K562 (cell line): ENCODE data around the gene PAFAH1B2. TPM values are rescaled to one million over a fixed set of nuclear protein-coding genes. Genes with fewer than 3 reads are reported as not detected.

Source experiments
- CAMTA2 ChIP-seq: fragments of 250-450 bp; sonication (Bioruptor Pico); conservative IDR thresholded peaks from 2 replicates; pipeline ENCODE4 v1.5.1; 2022
- CEBPB ChIP-seq: fragments of 450-650 bp; IDR thresholded peaks from 2 replicates; pipeline ENCODE4 v1.6.1; 2016; ENCODE audit warnings: missing genetic modification characterization, missing compliant biosample characterization
- CREB1 ChIP-seq, 2 experiments: sonication (generic) in 1 of 2; formaldehyde crosslinking in 1 of 2; IDR thresholded peaks; 2 replicates each; pipeline versions ENCODE4 v1.6.1 to v1.8.0; 2012 to 2022; ENCODE audit warnings: inconsistent platforms in 1 of 2, mild to moderate bottlenecking in 1 of 2, missing genetic modification reagents in 1 of 2, moderate library complexity in 1 of 2
- ELF4 ChIP-seq: fragments of 450-650 bp; formaldehyde crosslinking; IDR thresholded peaks from 2 replicates; pipeline ENCODE4 v1.4.0; 2022; ENCODE audit warnings: missing genetic modification characterization
- FOXA3 ChIP-seq, 2 experiments: fragments of 450-650 bp in 1 of 2; sonication (generic) in 1 of 2; formaldehyde crosslinking; IDR thresholded peaks in 1 of 2; conservative IDR thresholded peaks in 1 of 2; 2 replicates each; pipeline versions ENCODE4 v1.4.0 to v1.8.0; 2020 to 2022; ENCODE audit warnings: mild to moderate bottlenecking in 2 of 2, missing genetic modification reagents in 1 of 2
- MYNN ChIP-seq, 2 experiments: sonication (generic); formaldehyde crosslinking in 1 of 2; IDR thresholded peaks; 2 replicates each; pipeline versions ENCODE4 v1.5.0 to v1.6.1; 2016 to 2020; ENCODE audit warnings: antibody characterized with exemption in 1 of 2, missing genetic modification reagents in 1 of 2
- NFE2 ChIP-seq: IDR thresholded peaks from 2 replicates; pipeline ENCODE4 v1.6.1; 2014; ENCODE audit warnings: antibody characterized with exemption, low read depth
- POU5F1 ChIP-seq: fragments of 150-350 bp; IDR thresholded peaks from 2 replicates; pipeline ENCODE4 v1.6.1; 2014; ENCODE audit warnings: borderline replicate concordance, low read length, low read depth, mild to moderate bottlenecking; ENCODE audit not compliant: partially characterized antibody
- RBM22 ChIP-seq: fragments of 200-400 bp; formaldehyde crosslinking; IDR thresholded peaks from 2 replicates; pipeline ENCODE4 v1.6.1; 2018; ENCODE audit warnings: low read length, low read depth; ENCODE audit not compliant: poor library complexity, severe bottlenecking
- SIN3B ChIP-seq: fragments of 450-650 bp; IDR thresholded peaks from 2 replicates; pipeline ENCODE4 v1.6.1; 2017; ENCODE audit warnings: low read depth, mild to moderate bottlenecking, moderate library complexity
- YBX1 ChIP-seq: fragments of 450-650 bp; IDR thresholded peaks from 2 replicates; pipeline ENCODE4 v1.7.1; 2016; ENCODE audit warnings: mild to moderate bottlenecking
- ZNF324 ChIP-seq: fragments of 250-450 bp; sonication (Bioruptor Pico); IDR thresholded peaks from 2 replicates; pipeline ENCODE4 v1.4.0; 2020; ENCODE audit warnings: mild to moderate bottlenecking
- polyA plus RNA-seq, 8 experiments: library from polyadenylated mRNA; depleted of rRNA in 4 of 8; stranded (reverse) in 5 of 8; unstranded in 3 of 8; fragments of >200 nt; fragmentation: Nextera tagmentation in 2 of 8; fragmentation: Illumina TruSeq in 1 of 8; extraction: Ambion mirVana in 2 of 8; extraction: Trizol in 1 of 8; gene quantifications; 2 replicates each; pipeline versions ENCODE4 v1.2.1 to v1.2.3, GENCODE V29; 2011 to 2014; ENCODE audit warnings: inconsistent platforms in 1 of 8, missing spikeins in 1 of 8
- total RNA-seq, 7 experiments: library from RNA; depleted of rRNA in 6 of 7; stranded (reverse); fragments of >200 nt in 6 of 7; fragmentation: Illumina TruSeq in 2 of 7; extraction: Trizol in 2 of 7; gene quantifications; 2 replicates each; pipeline versions ENCODE4 v1.2.1 to v1.2.3, GENCODE V29; 2011 to 2021; ENCODE audit warnings: low replicate concordance in 1 of 7
- TF ChIP-seq, protein P1 (sequence below): sonication (generic); formaldehyde crosslinking; IDR thresholded peaks from 2 replicates; pipeline ENCODE4 v1.8.0; 2022; ENCODE audit warnings: missing genetic modification reagents, mild to moderate bottlenecking, borderline replicate concordance
- TF ChIP-seq, protein P2 (sequence below), 2 experiments: IDR thresholded peaks in 1 of 2; conservative IDR thresholded peaks in 1 of 2; 2 replicates each; pipeline ENCODE4 v1.6.1; 2016; ENCODE audit warnings: low read depth in 2 of 2, mild to moderate bottlenecking in 1 of 2, missing compliant biosample characterization in 1 of 2, missing genetic modification characterization in 1 of 2, moderate library complexity in 1 of 2
- TF ChIP-seq, protein P3 (sequence below): fragments of 450-650 bp; IDR thresholded peaks from 2 replicates; pipeline ENCODE4 v1.6.1; 2016; ENCODE audit warnings: low read depth

PAFAH1B2 gene
- total and polyA plus RNA-seq, 9 of the 15 experiments (the other 6 are each of a cell fraction or from before 2014, with no cell fraction given), result 27.8 to 94.7 (median 64.9) TPM

DNA sequence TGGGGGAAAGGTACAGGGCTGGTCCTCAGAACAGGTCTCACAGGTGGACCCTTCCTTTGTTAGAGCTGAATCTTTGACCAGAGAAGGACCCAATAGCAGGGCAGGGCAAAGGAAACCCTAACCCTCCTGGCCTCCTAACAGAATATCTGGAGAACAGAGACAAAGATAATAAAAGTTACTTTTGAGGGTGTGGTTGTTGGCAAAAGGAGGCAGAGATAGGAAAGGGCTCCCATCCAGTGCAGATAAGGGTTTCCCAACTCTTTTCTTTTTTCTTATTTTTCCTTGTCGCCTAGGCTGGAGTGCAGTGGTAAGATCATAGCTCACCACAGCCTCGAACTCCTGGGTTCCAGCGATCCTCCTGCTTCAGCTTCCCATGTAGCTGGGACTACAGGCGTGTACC is 75.9 kb downstream of the PAFAH1B2 start (continued):
- TF ChIP-seq, protein P1, sequence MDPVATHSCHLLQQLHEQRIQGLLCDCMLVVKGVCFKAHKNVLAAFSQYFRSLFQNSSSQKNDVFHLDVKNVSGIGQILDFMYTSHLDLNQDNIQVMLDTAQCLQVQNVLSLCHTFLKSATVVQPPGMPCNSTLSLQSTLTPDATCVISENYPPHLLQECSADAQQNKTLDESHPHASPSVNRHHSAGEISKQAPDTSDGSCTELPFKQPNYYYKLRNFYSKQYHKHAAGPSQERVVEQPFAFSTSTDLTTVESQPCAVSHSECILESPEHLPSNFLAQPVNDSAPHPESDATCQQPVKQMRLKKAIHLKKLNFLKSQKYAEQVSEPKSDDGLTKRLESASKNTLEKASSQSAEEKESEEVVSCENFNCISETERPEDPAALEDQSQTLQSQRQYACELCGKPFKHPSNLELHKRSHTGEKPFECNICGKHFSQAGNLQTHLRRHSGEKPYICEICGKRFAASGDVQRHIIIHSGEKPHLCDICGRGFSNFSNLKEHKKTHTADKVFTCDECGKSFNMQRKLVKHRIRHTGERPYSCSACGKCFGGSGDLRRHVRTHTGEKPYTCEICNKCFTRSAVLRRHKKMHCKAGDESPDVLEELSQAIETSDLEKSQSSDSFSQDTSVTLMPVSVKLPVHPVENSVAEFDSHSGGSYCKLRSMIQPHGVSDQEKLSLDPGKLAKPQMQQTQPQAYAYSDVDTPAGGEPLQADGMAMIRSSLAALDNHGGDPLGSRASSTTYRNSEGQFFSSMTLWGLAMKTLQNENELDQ (CRISPR knock-in tag), result no peak
- no peak for TF ChIP-seq RBM22
- no peak for TF ChIP-seq CREB1 (IDR thresholded peaks at IDR 0.05)
- no peak for TF ChIP-seq CREB1 (CRISPR knock-in tag; IDR thresholded peaks at IDR 0.05)
- TF ChIP-seq NFE2, result no peak
- TF ChIP-seq POU5F1, result no peak
- TF ChIP-seq CEBPB, result peak; percentile 57; the same call in 1 of the 2 replicates
- TF ChIP-seq ELF4 (CRISPR knock-in tag), result no peak
- TF ChIP-seq, protein P2, sequence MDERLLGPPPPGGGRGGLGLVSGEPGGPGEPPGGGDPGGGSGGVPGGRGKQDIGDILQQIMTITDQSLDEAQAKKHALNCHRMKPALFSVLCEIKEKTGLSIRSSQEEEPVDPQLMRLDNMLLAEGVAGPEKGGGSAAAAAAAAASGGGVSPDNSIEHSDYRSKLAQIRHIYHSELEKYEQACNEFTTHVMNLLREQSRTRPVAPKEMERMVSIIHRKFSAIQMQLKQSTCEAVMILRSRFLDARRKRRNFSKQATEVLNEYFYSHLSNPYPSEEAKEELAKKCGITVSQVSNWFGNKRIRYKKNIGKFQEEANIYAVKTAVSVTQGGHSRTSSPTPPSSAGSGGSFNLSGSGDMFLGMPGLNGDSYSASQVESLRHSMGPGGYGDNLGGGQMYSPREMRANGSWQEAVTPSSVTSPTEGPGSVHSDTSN (CRISPR knock-in tag; IDR thresholded peaks at IDR 0.05; ENCODE audit: low read depth), result no peak
- TF ChIP-seq, protein P2 (tag; conservative IDR thresholded peaks at IDR 0.05; ENCODE audit: low read depth), result no peak
- no peak for TF ChIP-seq CAMTA2 (CRISPR knock-in tag)
- no peak for TF ChIP-seq ZNF324 (CRISPR knock-in tag)
- TF ChIP-seq MYNN (IDR thresholded peaks at IDR 0.05), result 0 out of 2 replicates have a peak, but pooled peaks have one; percentile 15
- no peak for TF ChIP-seq MYNN (CRISPR knock-in tag; IDR thresholded peaks at IDR 0.05)
- TF ChIP-seq SIN3B, result no peak
- no peak for TF ChIP-seq YBX1
- TF ChIP-seq, protein P3, sequence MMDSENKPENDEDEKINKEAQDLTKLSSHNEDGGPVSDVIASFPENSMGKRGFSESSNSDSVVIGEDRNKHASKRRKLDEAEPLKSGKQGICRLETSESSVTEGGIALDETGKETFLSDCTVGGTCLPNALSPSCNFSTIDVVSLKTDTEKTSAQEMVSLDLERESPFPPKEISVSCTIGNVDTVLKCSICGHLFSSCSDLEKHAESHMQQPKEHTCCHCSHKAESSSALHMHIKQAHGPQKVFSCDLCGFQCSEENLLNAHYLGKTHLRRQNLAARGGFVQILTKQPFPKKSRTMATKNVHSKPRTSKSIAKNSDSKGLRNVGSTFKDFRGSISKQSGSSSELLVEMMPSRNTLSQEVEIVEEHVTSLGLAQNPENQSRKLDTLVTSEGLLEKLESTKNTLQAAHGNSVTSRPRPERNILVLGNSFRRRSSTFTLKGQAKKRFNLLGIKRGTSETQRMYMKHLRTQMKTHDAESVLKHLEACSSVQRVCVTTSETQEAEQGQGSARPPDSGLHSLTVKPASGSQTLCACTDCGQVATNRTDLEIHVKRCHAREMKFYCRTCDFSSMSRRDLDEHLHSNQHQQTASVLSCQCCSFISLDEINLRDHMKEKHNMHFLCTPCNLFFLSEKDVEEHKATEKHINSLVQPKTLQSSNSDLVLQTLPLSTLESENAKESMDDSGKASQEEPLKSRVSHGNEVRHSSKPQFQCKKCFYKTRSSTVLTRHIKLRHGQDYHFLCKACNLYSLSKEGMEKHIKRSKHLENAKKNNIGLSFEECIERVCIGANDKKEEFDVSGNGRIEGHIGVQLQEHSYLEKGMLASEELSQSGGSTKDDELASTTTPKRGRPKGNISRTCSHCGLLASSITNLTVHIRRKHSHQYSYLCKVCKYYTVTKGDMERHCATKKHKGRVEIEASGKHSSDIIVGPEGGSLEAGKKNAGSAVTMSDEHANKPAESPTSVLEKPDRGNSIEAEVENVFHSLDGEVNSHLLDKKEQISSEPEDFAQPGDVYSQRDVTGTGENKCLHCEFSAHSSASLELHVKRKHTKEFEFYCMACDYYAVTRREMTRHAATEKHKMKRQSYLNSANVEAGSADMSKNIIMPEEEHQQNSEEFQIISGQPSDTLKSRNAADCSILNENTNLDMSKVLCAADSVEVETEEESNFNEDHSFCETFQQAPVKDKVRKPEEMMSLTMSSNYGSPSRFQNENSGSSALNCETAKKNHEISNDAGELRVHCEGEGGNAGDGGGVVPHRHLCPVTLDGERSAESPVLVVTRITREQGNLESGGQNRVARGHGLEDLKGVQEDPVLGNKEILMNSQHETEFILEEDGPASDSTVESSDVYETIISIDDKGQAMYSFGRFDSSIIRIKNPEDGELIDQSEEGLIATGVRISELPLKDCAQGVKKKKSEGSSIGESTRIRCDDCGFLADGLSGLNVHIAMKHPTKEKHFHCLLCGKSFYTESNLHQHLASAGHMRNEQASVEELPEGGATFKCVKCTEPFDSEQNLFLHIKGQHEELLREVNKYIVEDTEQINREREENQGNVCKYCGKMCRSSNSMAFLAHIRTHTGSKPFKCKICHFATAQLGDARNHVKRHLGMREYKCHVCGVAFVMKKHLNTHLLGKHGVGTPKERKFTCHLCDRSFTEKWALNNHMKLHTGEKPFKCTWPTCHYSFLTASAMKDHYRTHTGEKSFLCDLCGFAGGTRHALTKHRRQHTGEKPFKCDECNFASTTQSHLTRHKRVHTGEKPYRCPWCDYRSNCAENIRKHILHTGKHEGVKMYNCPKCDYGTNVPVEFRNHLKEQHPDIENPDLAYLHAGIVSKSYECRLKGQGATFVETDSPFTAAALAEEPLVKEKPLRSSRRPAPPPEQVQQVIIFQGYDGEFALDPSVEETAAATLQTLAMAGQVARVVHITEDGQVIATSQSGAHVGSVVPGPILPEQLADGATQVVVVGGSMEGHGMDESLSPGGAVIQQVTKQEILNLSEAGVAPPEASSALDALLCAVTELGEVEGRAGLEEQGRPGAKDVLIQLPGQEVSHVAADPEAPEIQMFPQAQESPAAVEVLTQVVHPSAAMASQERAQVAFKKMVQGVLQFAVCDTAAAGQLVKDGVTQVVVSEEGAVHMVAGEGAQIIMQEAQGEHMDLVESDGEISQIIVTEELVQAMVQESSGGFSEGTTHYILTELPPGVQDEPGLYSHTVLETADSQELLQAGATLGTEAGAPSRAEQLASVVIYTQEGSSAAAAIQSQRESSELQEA, result no peak
- TF ChIP-seq FOXA3 (CRISPR knock-in tag; conservative IDR thresholded peaks at IDR 0.05 in 1 of 2, IDR thresholded peaks at IDR 0.05 in 1 of 2), result no peak
